WTC11 (cell line): ENCODE measurements around the gene TEX26. TPM values are rescaled to one million over a fixed set of nuclear protein-coding genes. Genes with fewer than 3 reads are reported as not detected.

Experiments
- ATAC-seq: fragments of 200-7000 bp; cut with Tn5 transposase; 2 replicates; pipeline ENCODE4 v1.10.0; 2021; ENCODE audit warnings: mild to moderate bottlenecking, moderate library complexity
- CTCF ChIA-PET: fragments of 300-600 bp; sonication (Branson Sonifier 250); formaldehyde crosslinking; loops from one replicate; lab custom pipeline; 2021; ENCODE audit warnings: antibody characterized with exemption; lab: Charles Lee
- POLR2A ChIA-PET: fragments of 350-600 bp; sonication (Branson Sonifier 250); formaldehyde crosslinking; loops from one replicate; lab custom pipeline; 2021; ENCODE audit warnings: antibody characterized with exemption; lab: Charles Lee
- DNase-seq: peaks from one replicate; pipeline ENCODE4 v3.0.0; 2021; ENCODE audit warnings: low spot score
- H3K27ac Mint-ChIP-seq: 2 replicates; pipeline ENCODE4 v1.8.0; 2021; ENCODE audit warnings: mixed read lengths
- H3K27me3 Mint-ChIP-seq: 2 replicates; pipeline ENCODE4 v1.8.0; 2021; ENCODE audit warnings: low read depth, mild to moderate bottlenecking, moderate library complexity, mixed read lengths
- H3K36me3 Mint-ChIP-seq: 2 replicates; pipeline ENCODE4 v1.8.0; 2021; ENCODE audit warnings: mixed read lengths
- H3K4me1 Mint-ChIP-seq: 2 replicates; pipeline ENCODE4 v1.8.0; 2022; ENCODE audit warnings: mixed read lengths
- H3K4me3 Mint-ChIP-seq: 2 replicates; pipeline ENCODE4 v1.8.0; 2021; ENCODE audit warnings: mild to moderate bottlenecking, moderate library complexity, mixed read lengths
- H3K9me3 Mint-ChIP-seq: 2 replicates; pipeline ENCODE4 v1.8.0; 2021; ENCODE audit warnings: mixed read lengths
- ATF1 ChIP-seq: sonication (generic); formaldehyde crosslinking; IDR thresholded peaks from 2 replicates; pipeline ENCODE4 v1.8.1; 2023; ENCODE audit warnings: mild to moderate bottlenecking, moderate library complexity, missing genetic modification reagents
- CREM ChIP-seq: sonication (generic); formaldehyde crosslinking; IDR thresholded peaks from 2 replicates; pipeline ENCODE4 v1.8.1; 2022; ENCODE audit warnings: mild to moderate bottlenecking, missing genetic modification reagents, moderate library complexity
- ELF4 ChIP-seq: sonication (generic); formaldehyde crosslinking; IDR thresholded peaks from 2 replicates; pipeline ENCODE4 v1.8.1; 2022; ENCODE audit warnings: low read depth, mild to moderate bottlenecking, moderate library complexity, missing genetic modification reagents
- ESRRA ChIP-seq: sonication (generic); formaldehyde crosslinking; IDR thresholded peaks from 2 replicates; pipeline ENCODE4 v1.8.1; 2022; ENCODE audit warnings: mild to moderate bottlenecking, missing genetic modification reagents, borderline replicate concordance
- FOXJ3 ChIP-seq: sonication (generic); formaldehyde crosslinking; IDR thresholded peaks from 2 replicates; pipeline ENCODE4 v1.9.0; 2021; ENCODE audit warnings: missing genetic modification reagents, mild to moderate bottlenecking, borderline replicate concordance
- FOXP1 ChIP-seq: sonication (generic); formaldehyde crosslinking; IDR thresholded peaks from 2 replicates; pipeline ENCODE4 v1.8.0; 2022; ENCODE audit warnings: missing genetic modification reagents, mild to moderate bottlenecking, moderate library complexity, borderline replicate concordance
- FOXP4 ChIP-seq: sonication (generic); formaldehyde crosslinking; IDR thresholded peaks from 2 replicates; pipeline ENCODE4 v1.8.0; 2022; ENCODE audit warnings: mild to moderate bottlenecking, missing genetic modification reagents
- NFATC4 ChIP-seq: fragments of 250-450 bp; sonication (Bioruptor Pico); IDR thresholded peaks from 2 replicates; pipeline ENCODE4 v1.9.0; 2021; ENCODE audit warnings: mild to moderate bottlenecking
- NFE2L1 ChIP-seq: sonication (generic); formaldehyde crosslinking; IDR thresholded peaks from 2 replicates; pipeline ENCODE4 v1.8.1; 2023; ENCODE audit warnings: missing genetic modification reagents
- NFYB ChIP-seq: sonication (generic); formaldehyde crosslinking; conservative IDR thresholded peaks from 2 replicates; pipeline ENCODE4 v1.8.0; 2022; ENCODE audit warnings: low read depth, missing genetic modification reagents
- RELA ChIP-seq: sonication (generic); formaldehyde crosslinking; IDR thresholded peaks from 2 replicates; pipeline ENCODE4 v1.8.1; 2022; ENCODE audit warnings: missing genetic modification reagents, mild to moderate bottlenecking, borderline replicate concordance
- SOX15 ChIP-seq: fragments of 250-450 bp; sonication (Bioruptor Pico); IDR thresholded peaks from 2 replicates; pipeline ENCODE4 v1.9.0; 2021; ENCODE audit warnings: mild to moderate bottlenecking
- ZBTB43 ChIP-seq: sonication (generic); formaldehyde crosslinking; IDR thresholded peaks from 2 replicates; pipeline ENCODE4 v1.8.1; 2023; ENCODE audit warnings: mild to moderate bottlenecking, missing genetic modification reagents
- ZNF396 ChIP-seq: fragments of 250-450 bp; sonication (Bioruptor Pico); IDR thresholded peaks from 2 replicates; pipeline ENCODE4 v1.8.0; 2021; ENCODE audit warnings: mild to moderate bottlenecking, moderate library complexity, borderline replicate concordance
- total RNA-seq: library from RNA; stranded (reverse); gene quantifications from 3 replicates; pipeline ENCODE4 v1.2.3, GENCODE V29; 2021
- TF ChIP-seq, protein P1 (sequence below): fragments of 250-450 bp; sonication (Bioruptor Pico); IDR thresholded peaks from 2 replicates; pipeline ENCODE4 v1.9.0; 2021; ENCODE audit warnings: mild to moderate bottlenecking
- TF ChIP-seq, protein P2 (sequence below): sonication (generic); formaldehyde crosslinking; IDR thresholded peaks from 2 replicates; pipeline ENCODE4 v1.8.0; 2023; ENCODE audit warnings: mild to moderate bottlenecking, missing genetic modification reagents
- TF ChIP-seq, protein P3 (sequence below): sonication (generic); formaldehyde crosslinking; IDR thresholded peaks from 2 replicates; pipeline ENCODE4 v1.8.1; 2023; ENCODE audit warnings: mild to moderate bottlenecking, missing genetic modification reagents, borderline replicate concordance
- TF ChIP-seq, protein P4 (sequence below): sonication (generic); formaldehyde crosslinking; IDR thresholded peaks from 2 replicates; pipeline ENCODE4 v1.8.1; 2022; ENCODE audit warnings: mild to moderate bottlenecking, missing genetic modification reagents, moderate library complexity, borderline replicate concordance
- TF ChIP-seq, protein P5 (sequence below): sonication (generic); formaldehyde crosslinking; IDR thresholded peaks from 2 replicates; pipeline ENCODE4 v1.8.1; 2023; ENCODE audit warnings: mild to moderate bottlenecking, moderate library complexity, missing genetic modification reagents

Gene TEX26
- total RNA-seq, 1 experiment from 2014 or later, result not detected

DNA sequence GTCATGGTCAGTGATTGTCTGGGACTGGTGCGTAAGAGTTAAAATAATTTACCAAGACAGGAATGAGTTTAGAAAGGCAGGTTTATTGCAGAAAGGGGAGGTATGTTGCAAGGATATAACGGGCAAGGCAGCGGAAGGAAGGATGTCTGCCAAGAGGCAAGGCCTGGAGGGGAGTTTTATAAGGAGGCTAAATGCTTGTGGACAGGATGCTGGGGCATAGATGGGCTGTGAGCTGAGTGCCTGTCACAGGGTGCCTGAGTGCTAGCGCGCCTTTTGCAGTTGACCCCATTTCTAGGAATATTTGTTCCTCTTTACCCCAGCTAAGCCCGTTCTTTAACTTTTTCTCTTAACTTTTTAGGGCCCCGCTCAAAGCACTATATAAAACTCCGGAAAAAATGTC lies 58.7 kb downstream of the TEX26 start:
- H3K27ac Mint-ChIP-seq, result no peak overlapping the region
- H3K4me1 Mint-ChIP-seq, result peaks cover 8% of the 10 kb centered on the region; the same call in 1 of the 2 replicates
- H3K4me3 Mint-ChIP-seq, result no peak overlapping the region
- DNase-seq (no peak), ATAC-seq (no peak)
- no peaks in the 10 kb centered on the region for H3K27me3 Mint-ChIP-seq
- TF ChIP-seq, protein P1, sequence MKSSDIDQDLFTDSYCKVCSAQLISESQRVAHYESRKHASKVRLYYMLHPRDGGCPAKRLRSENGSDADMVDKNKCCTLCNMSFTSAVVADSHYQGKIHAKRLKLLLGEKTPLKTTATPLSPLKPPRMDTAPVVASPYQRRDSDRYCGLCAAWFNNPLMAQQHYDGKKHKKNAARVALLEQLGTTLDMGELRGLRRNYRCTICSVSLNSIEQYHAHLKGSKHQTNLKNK (CRISPR knock-in tag), result no peak
- no peak for TF ChIP-seq NFYB (CRISPR knock-in tag)
- TF ChIP-seq ESRRA (CRISPR knock-in tag), result no peak
- TF ChIP-seq ELF4 (CRISPR knock-in tag), result no peak
- TF ChIP-seq, protein P2, sequence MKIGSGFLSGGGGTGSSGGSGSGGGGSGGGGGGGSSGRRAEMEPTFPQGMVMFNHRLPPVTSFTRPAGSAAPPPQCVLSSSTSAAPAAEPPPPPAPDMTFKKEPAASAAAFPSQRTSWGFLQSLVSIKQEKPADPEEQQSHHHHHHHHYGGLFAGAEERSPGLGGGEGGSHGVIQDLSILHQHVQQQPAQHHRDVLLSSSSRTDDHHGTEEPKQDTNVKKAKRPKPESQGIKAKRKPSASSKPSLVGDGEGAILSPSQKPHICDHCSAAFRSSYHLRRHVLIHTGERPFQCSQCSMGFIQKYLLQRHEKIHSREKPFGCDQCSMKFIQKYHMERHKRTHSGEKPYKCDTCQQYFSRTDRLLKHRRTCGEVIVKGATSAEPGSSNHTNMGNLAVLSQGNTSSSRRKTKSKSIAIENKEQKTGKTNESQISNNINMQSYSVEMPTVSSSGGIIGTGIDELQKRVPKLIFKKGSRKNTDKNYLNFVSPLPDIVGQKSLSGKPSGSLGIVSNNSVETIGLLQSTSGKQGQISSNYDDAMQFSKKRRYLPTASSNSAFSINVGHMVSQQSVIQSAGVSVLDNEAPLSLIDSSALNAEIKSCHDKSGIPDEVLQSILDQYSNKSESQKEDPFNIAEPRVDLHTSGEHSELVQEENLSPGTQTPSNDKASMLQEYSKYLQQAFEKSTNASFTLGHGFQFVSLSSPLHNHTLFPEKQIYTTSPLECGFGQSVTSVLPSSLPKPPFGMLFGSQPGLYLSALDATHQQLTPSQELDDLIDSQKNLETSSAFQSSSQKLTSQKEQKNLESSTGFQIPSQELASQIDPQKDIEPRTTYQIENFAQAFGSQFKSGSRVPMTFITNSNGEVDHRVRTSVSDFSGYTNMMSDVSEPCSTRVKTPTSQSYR (CRISPR knock-in tag), result no peak
- TF ChIP-seq RELA (CRISPR knock-in tag), result no peak
- TF ChIP-seq, protein P3, sequence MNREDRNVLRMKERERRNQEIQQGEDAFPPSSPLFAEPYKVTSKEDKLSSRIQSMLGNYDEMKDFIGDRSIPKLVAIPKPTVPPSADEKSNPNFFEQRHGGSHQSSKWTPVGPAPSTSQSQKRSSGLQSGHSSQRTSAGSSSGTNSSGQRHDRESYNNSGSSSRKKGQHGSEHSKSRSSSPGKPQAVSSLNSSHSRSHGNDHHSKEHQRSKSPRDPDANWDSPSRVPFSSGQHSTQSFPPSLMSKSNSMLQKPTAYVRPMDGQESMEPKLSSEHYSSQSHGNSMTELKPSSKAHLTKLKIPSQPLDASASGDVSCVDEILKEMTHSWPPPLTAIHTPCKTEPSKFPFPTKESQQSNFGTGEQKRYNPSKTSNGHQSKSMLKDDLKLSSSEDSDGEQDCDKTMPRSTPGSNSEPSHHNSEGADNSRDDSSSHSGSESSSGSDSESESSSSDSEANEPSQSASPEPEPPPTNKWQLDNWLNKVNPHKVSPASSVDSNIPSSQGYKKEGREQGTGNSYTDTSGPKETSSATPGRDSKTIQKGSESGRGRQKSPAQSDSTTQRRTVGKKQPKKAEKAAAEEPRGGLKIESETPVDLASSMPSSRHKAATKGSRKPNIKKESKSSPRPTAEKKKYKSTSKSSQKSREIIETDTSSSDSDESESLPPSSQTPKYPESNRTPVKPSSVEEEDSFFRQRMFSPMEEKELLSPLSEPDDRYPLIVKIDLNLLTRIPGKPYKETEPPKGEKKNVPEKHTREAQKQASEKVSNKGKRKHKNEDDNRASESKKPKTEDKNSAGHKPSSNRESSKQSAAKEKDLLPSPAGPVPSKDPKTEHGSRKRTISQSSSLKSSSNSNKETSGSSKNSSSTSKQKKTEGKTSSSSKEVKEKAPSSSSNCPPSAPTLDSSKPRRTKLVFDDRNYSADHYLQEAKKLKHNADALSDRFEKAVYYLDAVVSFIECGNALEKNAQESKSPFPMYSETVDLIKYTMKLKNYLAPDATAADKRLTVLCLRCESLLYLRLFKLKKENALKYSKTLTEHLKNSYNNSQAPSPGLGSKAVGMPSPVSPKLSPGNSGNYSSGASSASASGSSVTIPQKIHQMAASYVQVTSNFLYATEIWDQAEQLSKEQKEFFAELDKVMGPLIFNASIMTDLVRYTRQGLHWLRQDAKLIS (CRISPR knock-in tag), result no peak
- TF ChIP-seq NFE2L1, result no peak
- TF ChIP-seq CREM (CRISPR knock-in tag), result no peak
- TF ChIP-seq, protein P4, sequence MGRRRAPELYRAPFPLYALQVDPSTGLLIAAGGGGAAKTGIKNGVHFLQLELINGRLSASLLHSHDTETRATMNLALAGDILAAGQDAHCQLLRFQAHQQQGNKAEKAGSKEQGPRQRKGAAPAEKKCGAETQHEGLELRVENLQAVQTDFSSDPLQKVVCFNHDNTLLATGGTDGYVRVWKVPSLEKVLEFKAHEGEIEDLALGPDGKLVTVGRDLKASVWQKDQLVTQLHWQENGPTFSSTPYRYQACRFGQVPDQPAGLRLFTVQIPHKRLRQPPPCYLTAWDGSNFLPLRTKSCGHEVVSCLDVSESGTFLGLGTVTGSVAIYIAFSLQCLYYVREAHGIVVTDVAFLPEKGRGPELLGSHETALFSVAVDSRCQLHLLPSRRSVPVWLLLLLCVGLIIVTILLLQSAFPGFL, result no peak
- TF ChIP-seq FOXJ3, result no peak
- no peaks in the 10 kb centered on the region for H3K36me3 Mint-ChIP-seq
- ChIA-PET POLR2A (no interaction called here), CTCF (interaction anchor here (1.7 kb wide), 1 partner anchor 12 kb away, joined by 5 read pairs; no protein-coding TSS in a partner anchor)
- peaks cover 4% of the 10 kb centered on the region for H3K9me3 Mint-ChIP-seq

DNA sequence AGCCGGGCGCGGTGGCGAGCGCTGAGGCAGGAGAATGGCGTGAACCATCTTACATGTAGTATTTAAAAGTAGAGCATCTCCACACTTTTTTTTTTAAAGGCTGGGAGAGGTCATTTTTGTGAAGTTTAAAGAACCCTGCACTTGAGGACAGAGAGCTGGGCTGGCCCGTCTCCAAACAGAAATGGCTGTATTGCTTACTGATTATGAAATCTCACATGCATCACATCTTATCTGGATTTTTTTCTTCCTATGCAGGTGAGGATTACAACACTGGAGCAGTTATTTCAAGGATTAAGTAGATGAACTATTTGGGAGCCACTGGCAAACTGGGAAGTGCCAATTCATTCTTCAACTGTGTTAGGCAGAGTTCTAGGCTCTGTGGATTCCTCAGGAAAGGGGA lies 59.5 kb downstream of the TEX26 start:
- Mint-ChIP-seq H3K27me3 (no peaks in the 10 kb centered on the region), H3K4me1 (peaks cover 8% of the 10 kb centered on the region; the same call in 1 of the 2 replicates), H3K9me3 (peaks cover 4% of the 10 kb centered on the region), H3K36me3 (no peaks in the 10 kb centered on the region), H3K27ac (no peak overlapping the region), H3K4me3 (no peak overlapping the region)
- ATAC-seq (no peak), DNase-seq (no peak)
- ChIA-PET CTCF (no interaction called here), POLR2A (interaction anchor here (0.6 kb wide), 1 partner anchor 98 kb away, joined by 8 read pairs; no protein-coding TSS in a partner anchor)
- no peak for TF ChIP-seq NFATC4 (CRISPR knock-in tag)
- TF ChIP-seq ATF1, result no peak
- TF ChIP-seq, protein P5, sequence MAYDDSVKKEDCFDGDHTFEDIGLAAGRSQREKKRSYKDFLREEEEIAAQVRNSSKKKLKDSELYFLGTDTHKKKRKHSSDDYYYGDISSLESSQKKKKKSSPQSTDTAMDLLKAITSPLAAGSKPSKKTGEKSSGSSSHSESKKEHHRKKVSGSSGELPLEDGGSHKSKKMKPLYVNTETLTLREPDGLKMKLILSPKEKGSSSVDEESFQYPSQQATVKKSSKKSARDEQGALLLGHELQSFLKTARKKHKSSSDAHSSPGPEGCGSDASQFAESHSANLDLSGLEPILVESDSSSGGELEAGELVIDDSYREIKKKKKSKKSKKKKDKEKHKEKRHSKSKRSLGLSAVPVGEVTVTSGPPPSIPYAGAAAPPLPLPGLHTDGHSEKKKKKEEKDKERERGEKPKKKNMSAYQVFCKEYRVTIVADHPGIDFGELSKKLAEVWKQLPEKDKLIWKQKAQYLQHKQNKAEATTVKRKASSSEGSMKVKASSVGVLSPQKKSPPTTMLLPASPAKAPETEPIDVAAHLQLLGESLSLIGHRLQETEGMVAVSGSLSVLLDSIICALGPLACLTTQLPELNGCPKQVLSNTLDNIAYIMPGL (CRISPR knock-in tag), result no peak
- TF ChIP-seq CREM (CRISPR knock-in tag), result no peak
- no peak for TF ChIP-seq SOX15
- no peak for TF ChIP-seq FOXP1
- no peak for TF ChIP-seq ZNF396 (CRISPR knock-in tag)
- TF ChIP-seq ZBTB43 (CRISPR knock-in tag), result no peak
- TF ChIP-seq FOXP4 (CRISPR knock-in tag), result no peak
